Measurements from ENCODE around the gene ZFP1.
A peak's percentile ranks its signal among the peaks of the same experiment; 100 is the strongest.
"Not testable (repeated sequence)": the region's sequence is repeated elsewhere in the genome, so short reads cannot be mapped to it uniquely, and the experiment has no call there.

ZFP1 gene

DNA sequence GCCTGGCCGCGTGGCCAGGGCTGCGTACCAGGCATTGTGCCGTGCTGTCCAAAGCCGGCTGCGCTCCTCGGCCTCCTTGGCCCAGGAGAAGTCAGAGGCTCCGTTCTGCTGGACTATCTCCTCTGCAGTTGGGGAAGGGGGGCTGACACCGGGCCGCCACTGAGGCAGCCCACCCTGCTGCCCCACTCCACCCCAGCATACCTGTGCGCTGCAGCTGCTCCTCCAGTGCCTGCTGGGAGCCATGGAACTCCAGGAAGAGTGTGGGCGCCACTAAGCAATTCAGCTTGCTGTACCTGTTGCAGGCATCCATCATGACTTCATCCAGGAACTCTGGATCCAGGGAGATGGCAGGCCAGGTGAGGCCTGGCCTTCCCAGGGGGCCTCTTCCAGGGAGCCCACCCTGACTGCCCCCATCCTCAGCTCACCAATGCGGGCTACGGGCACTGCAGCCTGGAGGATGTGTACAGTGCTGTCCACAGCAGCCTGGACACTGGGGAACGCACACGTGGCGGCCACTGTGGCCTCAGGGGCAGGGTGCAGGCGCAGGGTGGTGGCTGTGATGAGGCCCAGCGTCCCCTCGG lies 34.7 kb upstream of the ZFP1 start:
- DNase-seq: no peak

DNA sequence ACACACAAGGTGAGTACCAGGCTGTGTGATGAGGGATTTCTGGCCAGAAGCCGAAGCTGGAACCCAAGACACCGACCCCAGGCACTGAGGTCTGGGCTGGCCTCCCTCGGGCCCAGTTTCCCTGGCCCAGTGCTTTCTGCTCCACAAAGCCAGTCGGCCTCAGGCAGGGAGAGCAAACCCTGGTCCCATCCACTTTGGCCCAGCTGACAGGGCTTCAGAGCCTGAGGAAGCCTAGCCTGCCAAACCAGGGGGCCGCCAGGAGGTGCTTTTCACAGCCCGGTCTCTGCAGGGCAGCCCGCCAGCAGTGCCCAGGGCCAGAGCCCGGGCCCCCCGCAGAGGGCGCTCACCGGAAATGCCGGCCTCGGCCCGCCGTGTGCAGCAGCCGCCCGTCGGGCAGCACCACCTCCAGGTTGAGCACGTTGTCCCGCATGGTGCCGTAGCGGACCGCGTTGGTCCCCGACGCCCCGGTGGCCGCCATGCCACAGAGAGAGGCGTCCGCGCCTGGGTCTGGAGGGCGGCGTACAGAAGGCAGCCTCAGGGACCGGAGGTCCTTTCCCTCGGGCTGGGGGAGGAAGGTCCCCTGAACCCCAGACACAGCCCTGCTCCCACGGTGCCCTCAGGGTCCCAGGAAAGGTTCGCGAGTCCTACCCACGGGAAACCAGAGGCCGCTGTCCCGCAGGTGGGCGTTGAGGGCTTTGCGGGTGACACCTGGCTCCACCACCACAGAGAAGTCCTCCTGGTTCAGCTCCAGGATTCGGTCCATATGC lies 34.0 kb upstream of the ZFP1 start:
- DNase-seq: no peak

DNA sequence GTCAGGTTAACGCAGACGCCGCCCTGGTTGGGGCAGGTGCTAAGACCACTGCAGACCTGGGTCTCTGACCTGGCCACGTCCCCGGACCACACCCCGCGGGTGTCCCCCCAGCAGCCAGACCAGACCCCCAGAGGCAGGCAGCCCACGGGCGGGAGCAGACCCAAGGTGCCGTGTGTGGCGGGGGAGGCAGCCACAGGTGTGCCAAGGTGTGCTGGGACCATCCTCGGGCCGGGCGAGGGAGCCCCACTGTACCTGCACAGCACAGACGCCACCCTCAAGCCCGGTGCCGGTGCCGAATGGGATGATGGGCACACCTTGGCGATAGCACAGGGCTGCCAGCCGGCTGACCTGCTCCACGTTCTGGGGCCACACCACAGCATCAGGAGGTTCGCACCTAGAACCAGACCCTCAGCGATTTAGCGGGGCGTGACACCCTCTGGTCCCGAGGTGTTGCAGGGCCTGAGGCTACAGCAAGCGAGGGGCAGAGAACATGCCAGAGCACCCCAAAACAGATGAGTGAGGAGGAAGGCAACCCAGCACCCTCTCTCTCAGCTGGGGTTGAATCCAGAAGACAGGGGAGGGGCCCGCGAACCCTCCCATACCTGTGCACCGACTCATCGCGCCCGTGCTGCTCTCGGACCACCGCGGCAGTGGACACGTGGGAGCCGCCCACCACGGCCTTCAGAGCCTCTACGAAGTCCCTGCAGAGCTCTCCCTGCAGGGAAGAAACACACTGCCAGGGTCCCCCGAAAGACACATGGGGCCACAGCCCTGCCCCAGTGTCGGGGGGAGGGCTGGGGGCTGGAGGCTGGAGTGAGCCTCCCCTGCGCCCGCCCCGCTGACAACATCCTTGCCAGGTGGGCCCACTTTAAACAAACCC lies 33.1 kb upstream of the ZFP1 start:
- no peak for DNase-seq

DNA sequence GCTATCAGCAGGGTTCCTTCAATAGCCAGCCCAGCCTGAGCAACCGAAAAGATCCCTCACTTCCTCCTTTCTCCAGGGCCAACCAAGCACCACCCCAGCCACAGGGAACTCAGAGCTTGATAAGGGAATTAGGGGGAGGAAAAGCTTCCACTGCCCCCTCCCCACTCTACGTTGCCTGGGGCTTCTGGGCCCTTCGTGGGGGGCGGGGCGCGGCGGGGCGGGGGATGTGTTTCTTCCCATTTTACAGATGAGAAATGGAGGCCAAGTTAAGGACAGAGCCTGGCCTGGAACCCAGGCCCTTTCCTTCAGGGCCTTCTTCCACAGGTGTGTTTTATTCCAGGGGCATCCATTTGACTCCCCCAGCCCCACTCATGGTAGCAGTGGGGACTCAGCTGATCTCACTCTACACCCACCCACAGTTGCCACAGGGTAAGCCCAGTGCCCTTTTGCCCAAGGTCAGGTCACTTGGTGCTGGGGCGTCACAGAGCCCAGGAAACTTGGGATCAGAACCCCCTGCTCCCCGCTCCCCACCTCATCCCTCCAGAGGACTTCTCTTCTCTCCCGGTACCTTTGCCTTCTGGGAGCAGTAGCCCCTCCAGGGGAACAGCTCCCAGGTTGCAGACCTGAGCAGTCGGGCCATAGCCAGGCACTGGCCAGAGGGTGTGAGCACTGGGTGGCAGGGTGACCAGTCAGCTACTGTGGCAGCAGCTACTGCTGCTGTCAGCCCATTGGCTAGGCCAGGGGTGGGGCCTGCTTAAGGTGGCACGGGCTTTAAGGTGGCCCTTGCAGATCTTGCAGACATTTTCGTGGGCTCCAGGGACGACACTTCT lies 32.0 kb upstream of the ZFP1 start, which contains the start of gene LDHD:
Gene LDHD (minus strand): TSS at position 700 of the 830 bp plus-strand sequence. CDS start 60 bp downstream, at position 640.
- peak; percentile 21 for DNase-seq

DNA sequence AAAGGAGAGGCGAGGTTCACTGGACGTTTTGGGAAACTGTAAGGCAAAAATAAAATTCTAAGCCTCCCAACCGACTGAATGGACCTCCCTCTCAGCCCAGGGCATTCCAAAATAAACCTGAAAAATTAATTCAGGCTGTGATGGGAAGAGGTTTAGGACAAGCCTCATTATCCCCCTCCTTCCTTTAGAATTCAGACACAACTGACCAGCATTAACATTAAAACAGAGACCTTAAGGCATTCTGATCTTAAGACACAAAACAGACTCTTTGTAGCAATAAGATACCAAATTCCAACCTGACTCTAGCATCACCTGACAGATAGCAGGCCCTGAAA lies 31.4 kb upstream of the ZFP1 start:
- no peak for DNase-seq

DNA sequence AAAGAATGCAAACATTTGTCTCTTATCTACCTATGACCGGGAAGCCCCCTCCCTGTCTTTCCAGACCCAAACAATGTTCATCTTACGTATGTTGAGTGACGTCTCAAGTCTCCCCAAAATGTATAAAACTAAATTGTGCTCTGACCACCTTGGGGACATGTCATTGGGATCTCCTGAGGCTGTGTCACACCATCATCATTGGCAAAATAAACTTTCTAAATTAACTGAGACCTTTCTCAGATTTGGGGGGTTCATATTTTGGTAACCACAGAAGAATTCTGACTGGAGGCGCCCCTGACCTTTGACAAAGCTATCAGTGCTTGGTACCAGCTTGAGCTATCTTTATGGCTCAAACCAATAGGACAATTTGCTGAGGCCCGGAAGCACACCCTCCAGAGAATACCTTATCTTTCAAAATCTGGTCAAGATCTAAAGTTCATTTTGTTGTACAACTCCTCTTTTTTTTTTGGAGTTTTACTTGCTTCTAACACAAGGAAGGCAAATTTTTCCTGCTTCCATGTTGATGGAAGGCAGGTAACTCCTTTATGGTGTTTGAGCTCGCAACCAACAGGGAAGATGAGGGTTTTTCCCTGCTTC lies 29.3 kb upstream of the ZFP1 start:
- DNase-seq: no peak

DNA sequence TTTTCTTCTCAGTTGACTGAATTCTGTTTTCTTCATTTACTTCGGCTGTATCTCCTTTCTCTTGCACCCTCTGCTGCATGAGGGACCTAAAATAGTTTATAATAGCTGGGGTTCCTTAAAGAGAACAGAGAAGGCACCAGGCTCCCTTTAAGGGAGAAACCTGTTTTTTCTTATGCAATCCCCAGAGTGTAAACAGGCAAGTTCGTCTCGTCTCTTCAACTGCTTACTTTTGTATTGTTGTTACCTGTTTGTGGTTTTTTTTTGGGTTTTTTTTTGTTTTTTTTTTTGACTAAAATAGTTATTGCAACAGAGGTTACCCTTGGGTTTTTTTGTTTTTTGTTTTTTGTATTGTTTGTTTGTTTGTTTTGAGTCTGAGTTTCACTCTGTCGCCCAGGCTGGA lies 28.1 kb upstream of the ZFP1 start:
- no peak for DNase-seq

DNA sequence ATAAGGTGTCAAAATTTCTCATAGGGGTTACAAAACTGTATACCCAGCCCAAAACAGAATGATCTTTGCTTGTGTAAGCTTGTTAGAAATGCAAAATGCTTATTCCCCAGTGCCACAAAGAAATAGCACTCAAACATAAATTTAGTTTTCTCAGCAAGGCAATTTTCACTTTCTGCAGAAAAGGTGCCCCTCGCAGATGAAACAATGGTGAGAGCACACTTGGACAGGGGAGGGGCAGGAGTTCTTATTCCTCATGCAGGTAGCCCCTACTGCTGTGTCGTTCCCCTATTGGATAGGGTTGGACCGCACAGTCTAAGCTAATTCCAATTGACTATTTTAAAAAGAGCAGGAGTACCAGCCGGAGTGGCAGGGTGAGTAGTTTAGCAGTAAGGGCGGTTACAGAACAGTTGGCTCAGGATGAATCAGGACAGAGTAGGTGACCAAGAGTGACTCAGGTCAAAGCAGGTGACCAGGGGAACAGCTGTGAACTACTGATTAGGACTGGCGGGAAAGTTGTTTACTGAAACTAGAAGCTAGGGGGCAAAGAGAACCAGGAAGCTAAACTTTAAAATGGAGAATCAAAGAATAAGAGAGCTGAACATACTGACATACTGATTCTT lies 26.3 kb upstream of the ZFP1 start:
- DNase-seq: no peak

DNA sequence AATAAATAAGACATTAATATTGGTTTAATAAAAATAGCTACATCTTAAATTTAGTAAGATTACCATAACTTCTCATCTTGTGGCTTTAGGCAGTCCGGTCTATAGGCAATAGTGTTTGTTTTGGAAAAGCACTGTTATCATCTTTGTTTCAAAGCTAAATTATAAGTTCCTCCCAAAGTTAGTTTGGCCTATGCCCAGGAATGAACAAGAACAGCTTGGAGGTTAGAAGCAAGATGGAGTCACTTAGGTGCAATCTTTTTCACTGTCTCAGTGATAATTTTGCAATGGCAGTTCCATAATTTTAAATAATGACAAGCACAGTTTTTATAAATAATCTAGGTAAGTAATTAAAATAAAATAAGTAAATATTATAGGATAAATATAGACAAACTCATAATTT lies 25.7 kb upstream of the ZFP1 start:
- DNase-seq: no peak

DNA sequence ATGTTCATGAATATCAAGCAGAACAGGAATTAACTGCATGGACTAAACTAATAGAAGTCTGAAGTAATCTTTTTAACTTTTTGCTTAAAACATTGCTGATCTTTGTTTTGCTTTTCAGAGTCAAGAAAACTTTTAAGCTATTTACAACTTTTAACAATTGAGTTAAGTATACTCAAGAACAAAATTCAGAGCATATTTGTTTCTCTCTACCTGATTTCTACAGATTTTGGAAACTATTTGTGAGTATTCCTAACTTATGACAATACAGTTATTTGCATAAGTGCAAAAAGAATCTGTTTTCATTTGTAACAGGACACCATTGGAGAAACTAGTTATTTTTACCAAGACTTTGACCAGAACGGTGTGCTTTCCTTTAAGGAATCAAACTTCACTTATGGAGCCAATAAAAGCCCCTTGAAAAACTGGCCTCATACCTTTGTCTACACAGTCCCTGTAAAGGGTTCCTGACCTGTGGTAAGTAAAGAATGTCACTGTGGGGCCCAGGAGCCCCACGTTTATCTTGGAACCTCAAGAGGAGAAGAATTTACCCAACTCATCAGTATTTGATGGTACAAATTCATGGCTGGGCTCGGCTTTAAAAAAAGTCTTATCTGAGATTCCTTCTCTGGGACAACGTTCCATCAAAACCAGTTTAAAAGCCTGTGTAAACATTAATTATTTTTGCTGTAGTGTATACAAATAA lies 20.5 kb upstream of the ZFP1 start:
- DNase-seq: no peak

DNA sequence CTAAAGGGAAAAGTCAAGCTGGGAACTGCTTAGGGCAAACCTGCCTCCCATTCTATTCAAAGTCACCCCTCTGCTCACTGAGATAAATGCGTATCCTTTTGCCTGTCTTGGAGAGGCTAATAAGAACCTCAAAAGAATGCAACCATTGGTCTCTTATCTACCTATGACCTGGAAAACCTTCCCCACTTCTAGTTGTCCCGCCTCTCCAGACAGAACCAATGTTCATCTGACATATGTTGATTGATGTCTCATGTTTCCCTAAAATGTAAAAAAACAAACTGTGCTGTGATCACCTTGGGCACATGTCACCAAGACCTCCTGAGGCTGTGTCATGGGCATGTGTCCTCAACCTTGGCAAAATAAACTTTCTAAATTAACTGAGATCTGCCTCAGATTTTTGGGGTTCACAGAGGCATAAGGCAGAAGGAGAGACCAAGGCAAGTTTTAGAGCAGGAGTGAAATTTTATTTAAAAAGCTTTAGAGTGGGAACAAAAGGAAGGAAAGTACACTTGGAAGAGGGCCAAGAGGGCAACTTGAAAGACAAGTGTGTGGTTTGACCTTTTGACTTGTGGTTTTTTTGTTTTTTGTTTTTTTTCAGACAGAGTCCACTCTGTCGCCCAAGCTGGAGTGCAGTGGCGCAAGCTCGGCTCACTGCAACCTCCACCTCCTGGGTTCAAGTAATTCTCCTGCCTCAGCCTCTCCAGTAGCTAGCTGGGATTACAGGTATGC lies 18.7 kb upstream of the ZFP1 start:
- DNase-seq: not testable (repeated sequence)

DNA sequence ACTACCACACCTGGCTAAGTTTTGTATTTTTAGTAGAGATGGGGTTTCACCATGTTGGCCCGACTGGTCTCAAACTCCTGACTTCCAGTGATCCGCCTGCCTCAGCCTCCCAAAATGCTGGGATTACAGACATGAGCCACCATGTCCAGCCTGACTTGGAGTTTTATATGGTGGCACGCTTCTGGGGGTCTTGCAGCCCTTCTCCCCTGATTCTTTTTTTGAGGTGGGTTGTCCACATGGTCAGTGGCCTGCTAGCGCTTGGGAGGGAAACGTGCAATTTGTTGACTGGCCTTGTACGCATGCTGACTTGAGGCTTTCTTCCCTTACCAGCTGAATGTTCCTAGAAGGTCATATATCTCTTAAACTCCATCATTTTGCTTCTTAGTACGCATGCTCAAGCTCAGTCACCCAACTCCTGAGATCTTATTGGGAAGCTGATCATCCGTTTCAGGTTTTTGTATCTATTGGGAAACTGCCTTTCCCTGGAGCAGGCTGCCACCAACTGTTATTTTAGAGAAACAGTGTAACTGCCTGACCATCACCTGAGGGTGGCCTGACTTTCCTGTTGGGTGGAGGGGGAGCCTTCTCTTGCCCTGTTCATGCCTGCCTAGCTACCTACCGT lies 18.1 kb upstream of the ZFP1 start:
- DNase-seq: no peak

DNA sequence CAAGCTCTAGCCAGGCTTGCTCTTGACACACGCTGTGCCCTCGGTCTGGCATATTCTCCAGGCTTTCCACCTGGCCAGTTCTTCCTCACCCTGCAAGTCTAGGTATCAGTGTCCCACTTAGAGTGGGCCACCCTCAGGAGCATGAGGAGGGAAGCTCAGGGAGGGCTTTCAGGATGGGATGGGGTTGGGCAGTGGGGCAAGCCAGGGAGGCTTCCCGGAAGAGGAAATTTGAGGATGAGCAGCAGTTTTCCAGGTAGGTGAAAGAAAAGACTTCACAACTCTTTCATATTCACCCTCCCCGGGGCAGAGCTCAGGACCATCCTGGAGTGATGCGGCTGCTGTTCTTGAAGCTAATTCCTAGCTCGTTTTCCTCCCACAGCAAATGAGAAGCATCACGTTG lies 17.2 kb upstream of the ZFP1 start:
- no peak for DNase-seq

DNA sequence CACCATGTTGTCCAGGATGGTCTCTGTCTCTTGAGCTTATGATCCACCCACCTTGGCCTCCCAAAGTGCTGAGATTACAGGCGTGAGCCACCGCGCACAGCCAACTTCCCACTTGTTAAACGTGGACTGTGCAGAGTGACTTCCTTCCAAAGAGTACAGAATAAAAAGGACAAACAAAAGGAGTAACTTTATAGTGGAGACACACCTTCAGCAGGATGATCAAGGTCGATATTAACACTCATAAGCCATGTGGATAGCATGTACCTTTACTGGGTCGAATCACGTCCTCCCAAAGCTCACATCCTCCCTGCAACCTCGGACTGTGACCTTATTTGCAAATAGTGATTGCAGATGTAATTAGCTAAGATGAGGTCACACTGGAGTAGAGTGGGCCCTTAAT lies 10.1 kb upstream of the ZFP1 start:
- no peak for DNase-seq

DNA sequence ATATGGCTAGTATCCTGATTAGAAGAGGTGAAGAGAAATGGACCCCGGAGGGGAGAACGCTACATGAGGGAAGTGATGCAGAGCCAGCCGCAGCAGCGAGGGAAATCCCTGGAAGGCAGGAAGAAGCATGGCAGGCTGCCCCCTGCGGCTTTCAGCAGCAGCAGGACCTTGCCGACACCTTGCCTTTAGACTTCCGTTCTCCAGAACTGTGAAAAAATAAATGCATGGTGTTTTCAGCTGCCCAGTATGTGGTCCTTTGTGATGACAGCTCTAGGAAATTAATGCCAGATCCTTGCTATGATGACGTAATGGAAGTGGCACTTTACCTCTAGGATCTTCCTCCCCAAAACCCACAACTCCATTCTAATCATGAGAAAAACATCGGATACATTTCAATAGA lies 9.7 kb upstream of the ZFP1 start:
- DNase-seq: peak; percentile 79

DNA sequence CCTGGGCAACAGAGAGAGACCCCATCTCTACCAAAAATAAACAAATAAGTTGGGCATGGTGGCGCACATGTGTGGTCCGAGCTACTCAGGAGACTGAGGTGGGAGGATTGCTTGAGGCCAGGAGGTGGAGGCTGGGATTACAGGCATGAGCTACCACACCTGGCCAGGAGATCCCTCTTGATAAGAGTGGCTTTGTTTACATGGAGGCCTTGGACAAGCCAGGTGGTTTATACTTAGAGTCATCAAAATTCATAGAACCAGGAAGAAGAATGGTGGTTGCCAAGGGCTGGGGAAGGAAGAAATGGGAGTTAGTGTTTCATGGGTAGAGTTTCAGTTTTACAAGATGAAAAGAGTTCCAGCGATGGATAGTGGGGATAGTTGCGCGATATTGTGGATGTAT lies 8.8 kb upstream of the ZFP1 start:
- no peak for DNase-seq

DNA sequence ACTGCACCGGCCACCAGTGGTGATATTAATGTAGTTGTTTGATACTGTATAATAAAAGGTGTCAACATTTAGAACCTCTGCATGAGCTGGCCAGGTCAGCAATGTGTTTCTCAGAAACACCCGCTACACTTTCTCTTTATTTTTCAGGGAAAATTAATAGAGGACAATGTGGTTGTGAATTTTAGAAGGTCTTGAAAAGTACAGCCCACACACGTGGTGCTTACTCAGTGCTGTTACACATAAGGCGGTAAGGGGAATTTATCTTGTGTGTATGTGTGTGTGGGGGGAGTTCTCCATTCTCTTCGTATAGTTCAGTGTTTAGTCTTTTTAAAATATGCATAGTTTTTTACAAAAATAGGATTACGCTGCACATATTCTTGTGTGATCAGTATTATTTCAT lies 4.4 kb upstream of the ZFP1 start:
- no peak for DNase-seq

DNA sequence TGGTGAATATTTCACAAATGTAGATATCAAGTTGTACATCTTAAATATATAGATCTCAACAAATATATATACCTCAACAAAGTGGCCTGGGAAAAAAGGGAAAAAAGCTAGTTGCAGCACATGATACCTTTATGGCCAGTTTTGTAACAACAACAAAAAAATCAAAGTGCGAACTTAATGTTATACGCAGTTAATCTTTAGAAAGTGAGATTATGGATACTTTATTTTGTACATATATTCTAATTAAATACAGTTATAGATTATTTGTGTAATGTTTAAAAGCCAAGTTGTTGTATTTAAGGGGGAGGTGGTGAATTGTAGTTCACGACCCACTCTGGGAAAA lies 385 bp upstream of the ZFP1 start:
- DNase-seq: no peak

DNA sequence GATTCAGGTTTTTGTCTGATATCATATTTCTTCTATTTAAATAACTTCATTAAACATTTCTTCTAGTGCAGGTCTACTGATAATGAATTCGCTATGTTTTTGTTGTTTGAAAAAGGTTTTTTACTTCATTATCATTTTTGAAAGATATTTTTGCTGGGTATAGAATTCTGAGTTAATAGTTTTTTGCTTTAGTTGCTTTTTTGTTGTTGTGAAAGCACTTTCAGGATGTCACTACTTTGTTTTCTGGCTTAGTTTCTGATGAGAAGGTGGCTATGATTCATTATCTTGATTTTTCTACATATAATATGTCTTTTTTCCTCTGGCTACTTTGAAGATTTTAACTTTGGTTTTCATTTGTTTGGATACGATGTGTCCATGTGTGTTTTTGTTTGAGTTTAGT lies 3.5 kb downstream of the ZFP1 start:
- no peak for DNase-seq

DNA sequence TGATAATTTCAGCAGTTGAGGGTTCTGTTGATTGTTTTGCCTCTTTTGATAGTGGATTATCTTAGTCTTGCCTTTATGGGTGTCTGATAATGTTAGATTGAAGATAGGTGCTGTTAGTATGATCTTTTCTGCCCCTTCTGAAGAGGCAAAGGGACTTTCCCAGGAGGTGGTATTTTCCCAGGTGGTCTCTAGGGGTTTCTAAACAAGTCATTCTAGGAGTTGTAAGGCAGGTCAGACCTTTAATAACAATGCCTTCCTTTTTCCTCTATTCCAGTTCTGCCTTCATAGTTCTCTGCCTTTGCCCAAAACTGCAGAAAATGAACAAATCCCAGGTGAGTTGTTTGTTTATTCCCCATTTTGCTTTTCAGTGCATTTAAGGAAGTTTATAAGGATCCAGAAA lies 4.3 kb downstream of the ZFP1 start:
- no peak for DNase-seq

DNA sequence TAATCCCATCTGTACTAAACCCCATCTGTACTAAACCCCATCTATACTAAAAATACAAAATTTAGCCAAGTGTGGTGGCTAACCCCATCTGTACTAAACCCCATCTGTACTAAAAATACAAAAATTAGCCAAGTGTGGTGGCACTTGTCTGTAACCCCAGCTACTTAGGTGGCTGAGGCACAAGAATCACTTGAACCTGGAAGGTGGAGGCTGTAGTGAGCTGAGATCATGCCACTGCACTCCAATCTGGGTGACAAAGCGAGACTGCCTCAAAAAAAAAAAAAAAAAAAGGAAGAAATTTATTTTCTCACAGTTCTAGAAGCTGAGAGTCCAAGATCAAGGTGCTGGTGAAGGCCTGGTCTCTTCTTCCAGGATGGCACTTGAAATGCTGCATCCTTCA lies 12.1 kb downstream of the ZFP1 start:
- no peak for DNase-seq
